GM18868 (cell line): ENCODE results near the gene ARHGEF33.
"Not testable (repeated sequence)": the region's sequence is repeated elsewhere in the genome, so short reads cannot be mapped to it uniquely, and the experiment has no call there.

Source experiments
- ATAC-seq: cut with Tn5 transposase; IDR thresholded peaks from one replicate; pipeline ENCODE4 v1.9.1; 2021; ENCODE audit warnings: mild to moderate bottlenecking, moderate library complexity; ENCODE audit not compliant: unreplicated experiment

The ARHGEF33 gene

DNA sequence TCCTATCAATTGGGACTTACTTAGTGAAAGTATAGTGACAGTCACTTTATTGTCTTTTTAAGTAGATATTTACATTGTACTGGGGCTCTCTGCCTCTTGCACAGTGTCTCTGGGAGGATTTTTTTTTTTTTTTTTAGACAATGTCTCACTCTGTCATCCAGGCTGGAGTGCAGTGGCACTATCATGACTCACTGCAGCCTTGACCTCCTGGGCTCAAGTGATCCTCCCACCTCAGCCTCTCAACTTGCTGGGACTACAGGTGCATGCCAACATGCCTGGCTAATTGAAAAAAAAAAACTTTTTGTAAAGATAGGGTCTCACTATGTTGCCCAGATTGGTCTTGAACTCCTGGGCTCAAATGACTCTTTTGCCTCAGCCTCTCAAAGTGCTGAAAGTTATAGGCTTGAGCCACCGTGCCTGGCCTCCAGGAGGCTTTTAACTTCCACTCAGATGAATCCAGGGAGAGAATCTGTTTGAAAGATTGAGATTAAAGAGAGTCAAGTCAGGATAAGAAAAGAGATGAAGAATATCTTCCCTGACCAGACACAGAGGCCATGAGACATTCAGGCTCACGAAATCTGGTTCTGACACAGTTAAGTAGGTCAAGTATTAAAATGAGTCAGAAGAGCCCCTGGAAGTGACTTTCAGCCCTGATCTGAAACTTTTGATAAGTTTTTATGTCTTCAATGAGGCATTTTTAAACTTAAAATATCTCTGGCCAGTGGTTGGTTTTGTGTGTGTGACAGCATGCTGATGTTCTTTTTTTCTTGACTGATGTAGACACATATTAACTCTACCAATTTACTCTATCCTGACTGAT, 18.3 kb downstream of the ARHGEF33 start:
- ATAC-seq, result peak; percentile 87

- ATAC-seq, result no peak
Observed at GRCh38 chr2:38909872-38910271, 20.2 kb downstream of the ARHGEF33 start.

DNA sequence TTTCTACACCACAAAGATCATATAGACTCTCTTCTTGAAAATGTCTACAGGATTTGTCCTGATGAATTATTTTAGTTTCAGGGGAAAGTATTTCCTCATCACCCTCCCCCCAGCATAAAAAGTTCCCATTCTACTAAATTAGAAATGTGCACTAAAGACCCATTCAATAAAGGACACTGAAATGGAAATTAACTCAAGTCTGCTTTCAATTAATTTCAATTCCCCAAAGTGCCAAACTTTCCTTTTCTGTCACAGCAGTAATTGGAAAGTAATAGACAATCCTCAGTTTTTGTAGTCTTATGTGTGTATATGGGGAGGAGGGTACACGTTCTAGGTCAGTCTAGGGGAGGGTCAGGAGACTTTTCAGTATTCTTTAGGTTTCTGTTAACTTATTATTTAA, 21.5 kb downstream of the ARHGEF33 start:
- ATAC-seq, result no peak

- no peak for ATAC-seq
Observed at GRCh38 chr2:38912619-38913018, 22.9 kb downstream of the ARHGEF33 start.

DNA sequence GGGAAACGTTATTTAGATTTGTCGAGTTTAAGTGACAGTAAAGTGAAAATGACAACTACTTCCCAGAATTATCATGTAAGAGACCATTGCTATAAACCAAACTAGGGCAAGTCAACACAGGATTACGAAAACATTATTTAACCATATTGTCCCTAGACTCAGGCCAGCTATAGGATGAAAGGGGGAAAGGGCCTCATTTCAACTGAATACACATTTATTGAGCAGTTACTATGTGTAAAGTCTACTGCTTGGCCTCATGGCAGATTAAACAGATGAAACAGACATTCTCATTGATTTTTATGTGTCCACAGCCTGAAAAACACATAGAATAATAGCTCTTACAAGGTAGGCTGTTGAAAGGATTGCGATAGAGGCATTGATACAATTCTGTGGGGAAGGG, 32.7 kb downstream of the ARHGEF33 start:
- ATAC-seq, result no peak

DNA sequence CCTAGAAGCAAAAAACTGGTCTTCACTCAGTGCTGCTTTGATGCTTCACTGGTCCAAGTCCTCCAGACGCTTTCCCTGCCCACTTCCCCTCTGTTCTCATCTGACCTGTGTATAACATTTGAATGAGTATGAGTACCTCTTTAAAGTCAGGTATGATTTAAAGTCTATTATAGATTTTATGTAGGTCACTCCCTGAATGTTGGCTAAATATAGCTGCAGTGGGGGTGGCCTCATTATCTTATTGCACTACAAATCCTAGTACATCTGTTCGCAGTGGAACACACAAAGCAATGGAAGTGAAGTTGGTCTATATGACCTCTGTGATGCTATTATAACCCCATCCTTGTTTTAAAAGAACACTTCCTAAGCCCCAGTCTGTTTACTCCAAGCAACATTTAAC, 33.2 kb downstream of the ARHGEF33 start:
- ATAC-seq, result no peak

DNA sequence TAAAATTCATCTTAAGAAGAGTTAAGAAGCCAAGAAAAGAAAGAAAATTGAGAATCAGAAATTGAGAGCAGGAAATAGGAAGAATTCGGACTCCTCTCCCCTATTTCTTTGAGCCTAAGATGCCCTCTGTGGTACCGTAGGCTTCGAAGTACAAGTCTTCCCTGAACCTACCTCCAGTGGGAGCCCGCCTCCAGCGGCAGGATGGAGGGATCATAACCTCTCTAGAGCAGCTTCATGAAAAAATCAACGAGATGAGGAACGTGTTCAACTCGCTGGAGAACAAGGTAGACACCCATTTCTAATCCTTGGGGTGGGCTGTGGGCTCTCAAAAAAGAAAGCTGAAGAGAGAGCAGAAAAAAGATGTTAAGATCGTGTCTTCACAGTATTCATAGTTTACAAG, 36.3 kb downstream of the ARHGEF33 start:
- ATAC-seq, result no peak

DNA sequence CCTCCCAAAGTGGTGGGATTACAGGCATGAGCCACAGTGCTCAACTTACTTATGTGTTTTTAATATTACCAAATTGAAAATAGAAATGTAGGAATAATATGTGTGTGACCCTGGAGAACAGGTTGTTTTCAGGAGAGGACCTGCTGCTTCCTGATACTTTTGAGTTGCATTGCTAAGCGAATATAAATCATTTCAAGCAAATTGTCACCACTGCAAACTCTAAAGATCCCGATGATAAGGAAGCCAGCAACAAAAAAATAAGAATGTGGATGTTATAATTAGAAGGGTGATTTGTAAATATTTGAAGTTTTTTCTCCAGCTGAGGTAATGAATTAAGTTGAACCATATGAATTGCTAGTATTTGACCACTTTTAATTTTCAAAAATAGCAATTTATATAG, 40.9 kb downstream of the ARHGEF33 start:
- no peak for ATAC-seq

DNA sequence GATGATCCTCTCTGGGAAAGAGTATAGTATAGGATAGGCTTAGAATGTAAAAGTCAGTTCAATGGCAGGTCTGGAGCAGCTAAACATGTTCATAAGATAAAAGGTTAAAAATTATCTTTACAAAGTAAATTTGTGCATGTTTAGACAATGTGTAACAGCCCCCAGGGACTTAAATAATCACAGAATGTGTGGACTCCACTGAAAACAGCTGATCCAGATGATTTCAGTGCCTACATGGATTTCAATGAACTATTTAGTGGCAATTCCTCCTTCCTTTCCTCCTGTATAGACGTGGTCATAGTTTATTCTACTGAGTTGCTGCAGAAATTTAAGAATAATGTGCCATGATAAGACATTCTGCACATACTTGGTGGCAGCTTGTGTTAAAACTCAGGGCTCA, 42.9 kb downstream of the ARHGEF33 start:
- ATAC-seq, result no peak

- no peak for ATAC-seq
Observed at GRCh38 chr2:38933653-38934052, 44.0 kb downstream of the ARHGEF33 start.

- no peak for ATAC-seq
Observed at GRCh38 chr2:38934742-38935141, 45.1 kb downstream of the ARHGEF33 start.

DNA sequence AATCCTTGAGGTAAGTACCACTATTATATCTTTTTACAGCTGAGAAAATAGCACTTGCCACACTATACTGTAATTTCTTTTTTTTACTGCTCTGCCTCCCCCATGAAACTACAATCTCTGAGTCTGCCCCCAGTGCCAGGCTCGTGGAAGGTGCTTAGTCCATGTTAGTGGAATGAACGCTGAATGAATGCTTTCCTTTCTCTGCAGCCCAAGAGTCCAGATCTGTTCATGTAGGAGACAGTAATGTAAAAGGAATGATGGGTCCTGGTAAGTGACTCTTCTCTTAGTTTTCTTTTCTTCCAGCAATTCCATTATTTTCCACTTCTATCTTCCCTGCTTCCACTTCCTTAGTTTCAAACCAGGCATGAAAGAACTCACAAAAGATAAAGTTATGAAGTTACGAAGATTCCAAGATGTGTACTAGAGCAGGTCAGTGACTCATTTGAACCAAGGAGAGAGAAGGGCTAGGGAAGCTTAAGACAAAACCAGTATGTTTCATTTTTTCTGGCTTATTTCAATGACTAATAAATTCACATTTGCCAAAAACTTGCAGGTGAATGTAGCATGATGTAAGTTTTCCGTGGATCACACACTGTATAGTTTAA, 46.0 kb downstream of the ARHGEF33 start:
- no peak for ATAC-seq

DNA sequence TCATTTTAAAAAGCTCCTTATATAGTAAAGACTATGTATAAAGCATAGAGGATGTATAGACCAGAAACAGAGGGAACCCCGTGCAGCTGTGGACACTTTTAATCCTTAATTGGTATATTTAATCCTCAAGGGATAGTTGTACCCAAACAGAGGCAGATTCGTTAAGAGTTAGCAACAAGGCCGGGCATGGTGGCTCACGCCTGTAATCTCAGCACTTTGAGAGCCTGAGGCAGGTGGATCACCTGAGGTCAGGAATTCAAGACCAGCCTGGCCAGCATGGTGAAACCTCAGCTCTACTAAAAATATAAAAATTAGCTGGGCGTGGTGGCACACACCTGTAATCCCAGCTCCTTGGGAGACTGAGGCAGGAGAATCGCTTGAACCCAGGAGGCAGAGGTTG, 46.8 kb downstream of the ARHGEF33 start:
- not testable (repeated sequence) for ATAC-seq

DNA sequence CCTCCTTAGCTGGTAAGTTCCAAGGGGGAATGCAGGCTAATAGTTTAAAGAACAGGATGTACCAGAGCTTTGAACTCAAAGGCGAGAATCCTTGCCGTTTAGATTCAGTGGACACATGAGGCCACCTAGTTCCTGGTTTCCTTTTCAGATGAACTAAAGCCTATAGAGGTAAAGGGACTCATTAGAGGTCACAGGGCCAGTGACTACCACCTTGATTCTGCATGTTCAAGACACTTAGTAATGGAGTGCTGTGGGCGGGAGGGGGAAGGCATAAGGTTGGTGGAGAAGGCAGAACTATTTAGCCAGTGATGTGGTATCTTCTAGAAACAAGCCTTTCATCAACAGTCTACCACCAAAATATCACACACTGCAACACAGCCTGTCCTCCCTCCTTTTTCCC, 47.9 kb downstream of the ARHGEF33 start:
- ATAC-seq, result no peak

- no peak for ATAC-seq
Observed at GRCh38 chr2:38940746-38941145, 51.1 kb downstream of the ARHGEF33 start.

- no peak for ATAC-seq
Observed at GRCh38 chr2:38943784-38944183, 54.1 kb downstream of the ARHGEF33 start.

DNA sequence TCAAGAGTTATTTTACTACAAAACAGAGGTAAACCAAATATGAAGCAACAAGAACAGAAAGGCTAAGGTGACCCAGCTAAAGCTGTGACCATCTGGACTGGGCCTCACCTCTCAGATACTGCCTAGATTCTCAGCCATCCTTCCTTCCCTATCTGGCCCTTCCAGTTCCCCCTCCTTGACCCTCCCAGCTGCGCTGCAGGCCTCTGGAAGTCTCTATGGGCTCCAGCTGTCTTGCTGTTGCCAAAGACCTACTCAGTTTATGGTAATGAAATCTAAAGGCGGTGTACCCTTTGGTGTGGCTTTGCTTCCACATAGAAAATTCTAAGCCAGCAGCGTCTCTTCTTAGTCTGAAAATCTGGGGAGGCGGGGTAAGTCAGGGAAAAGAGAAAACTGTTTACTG, 55.7 kb downstream of the ARHGEF33 start:
- ATAC-seq, result no peak

DNA sequence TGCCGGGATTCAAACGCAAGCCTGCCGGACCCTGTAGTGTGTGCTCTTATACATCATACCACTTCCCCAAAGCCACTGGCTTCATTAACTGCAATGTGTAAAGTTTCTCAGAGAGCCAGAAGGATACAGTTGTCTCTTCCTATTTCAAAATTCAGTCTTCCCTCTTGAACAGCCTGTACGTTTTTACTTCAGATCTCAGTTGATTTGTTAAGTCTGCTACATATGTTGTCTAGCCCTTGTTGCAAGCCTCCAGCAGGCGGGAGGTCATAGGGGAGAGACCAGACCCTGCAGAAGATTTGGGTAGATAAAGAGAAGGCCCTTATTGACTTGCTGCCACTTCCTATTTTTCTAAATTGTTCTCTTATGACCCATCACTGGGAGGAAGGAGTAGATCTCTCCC, 56.2 kb downstream of the ARHGEF33 start:
- ATAC-seq, result no peak

GRCh38 chr2:38947241-38948239, 57.9 kb downstream of the ARHGEF33 start:
- peak; percentile 87 for ATAC-seq

DNA sequence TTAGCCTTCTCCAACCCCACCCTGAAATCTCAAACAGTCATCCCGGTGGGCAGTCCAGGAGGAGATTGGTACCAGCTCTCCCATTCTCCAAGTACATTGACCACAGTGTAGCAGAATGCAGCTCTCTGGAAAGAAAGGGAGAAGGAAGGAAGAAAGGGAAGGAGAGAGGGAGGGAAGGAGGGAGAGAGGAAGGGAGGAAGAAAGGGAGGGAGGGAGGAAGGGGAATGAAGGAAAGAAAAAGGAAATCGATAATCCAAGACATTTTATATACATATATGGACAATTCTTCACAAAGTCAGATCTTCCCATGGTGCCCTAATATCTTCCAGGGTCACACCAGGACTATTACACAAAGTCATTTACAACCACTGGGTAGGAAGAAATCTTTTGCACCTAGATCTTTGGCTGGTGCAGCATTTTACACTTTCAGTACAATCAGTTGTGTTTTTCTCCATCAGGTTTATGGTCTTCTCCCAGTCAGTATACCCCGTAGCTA, 58.8 kb downstream of the ARHGEF33 start:
- no peak for ATAC-seq

DNA sequence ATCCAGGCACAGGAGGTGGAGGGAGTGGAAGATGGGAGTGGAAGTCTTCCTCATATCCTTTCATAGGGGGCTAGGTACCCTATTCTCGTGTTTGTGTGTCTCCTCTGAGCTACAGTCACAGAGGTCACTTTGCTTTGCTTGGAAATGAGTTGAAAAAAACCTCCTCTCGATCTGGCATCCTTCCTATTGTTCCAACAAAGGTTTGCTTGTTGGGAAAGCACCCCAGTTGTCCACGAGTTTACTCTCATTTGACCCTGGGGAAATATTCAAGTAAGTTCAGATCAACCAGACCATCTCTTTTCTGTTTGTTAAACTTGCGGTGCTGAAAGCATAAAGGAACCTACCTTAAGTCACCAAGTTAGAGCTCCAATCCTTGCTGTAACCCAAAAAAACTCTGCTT, 59.3 kb downstream of the ARHGEF33 start:
- ATAC-seq, result no peak
